ENCODE data around the gene PAQR8.

PAQR8 gene

DNA sequence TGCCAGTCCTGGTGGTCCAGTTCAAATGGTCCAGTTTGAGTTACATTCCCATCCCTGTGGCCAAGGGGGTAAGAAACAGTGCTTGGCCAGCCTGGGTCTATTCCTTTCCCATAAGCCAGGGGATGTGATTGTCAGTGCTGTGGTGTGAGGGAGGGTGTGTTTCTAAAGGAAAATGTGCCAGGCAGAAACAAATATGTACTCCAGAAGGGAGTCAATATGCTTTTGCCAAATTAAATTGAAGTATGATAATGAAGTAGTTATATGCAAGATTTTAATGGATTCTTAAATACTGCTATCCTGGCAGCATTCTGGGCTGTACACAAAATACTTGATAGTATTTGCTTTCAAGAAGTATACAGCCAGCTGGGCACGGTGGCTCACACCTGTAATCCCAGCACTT, 16.6 kb upstream of the PAQR8 start:
- DNase-seq, result no peak

DNA sequence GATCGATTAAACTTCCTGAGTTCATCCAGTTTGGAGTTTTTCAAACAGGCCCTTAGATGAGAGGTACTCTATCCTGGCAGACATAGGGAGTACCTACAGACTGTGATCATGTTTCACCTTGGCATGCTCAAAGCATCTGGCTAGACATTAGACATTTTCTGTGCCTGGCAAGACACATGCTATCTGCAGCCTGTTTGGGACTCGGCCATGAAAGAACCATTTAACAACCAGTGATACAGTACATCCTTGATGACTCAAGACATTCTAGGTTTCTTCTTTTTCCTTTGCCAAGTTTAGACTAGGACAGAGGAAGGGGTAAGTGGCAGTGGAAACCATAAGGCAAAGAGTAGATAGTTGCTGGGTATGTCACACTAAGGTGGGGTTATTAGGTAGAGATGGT, 15.4 kb upstream of the PAQR8 start:
- no peak for DNase-seq

DNA sequence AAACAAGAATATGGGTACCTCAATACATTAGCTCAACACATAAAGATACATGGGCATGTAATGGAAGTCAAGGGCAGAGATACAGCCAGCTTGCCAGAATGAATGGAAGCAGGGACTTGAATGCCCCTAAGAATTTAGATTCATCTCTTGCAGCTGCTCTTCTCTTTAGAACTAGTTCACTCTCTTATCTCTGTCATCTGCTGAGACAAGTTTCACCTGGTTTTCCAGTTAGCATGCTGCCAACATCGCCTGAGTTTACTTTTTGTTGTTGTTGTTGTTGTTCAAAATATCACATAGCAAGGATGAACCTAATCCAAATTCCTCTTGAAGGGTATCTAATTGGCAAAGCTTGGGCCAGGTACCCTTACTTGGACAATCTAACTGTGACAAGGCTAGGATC, 14.1 kb upstream of the PAQR8 start:
- no peak for DNase-seq

DNA sequence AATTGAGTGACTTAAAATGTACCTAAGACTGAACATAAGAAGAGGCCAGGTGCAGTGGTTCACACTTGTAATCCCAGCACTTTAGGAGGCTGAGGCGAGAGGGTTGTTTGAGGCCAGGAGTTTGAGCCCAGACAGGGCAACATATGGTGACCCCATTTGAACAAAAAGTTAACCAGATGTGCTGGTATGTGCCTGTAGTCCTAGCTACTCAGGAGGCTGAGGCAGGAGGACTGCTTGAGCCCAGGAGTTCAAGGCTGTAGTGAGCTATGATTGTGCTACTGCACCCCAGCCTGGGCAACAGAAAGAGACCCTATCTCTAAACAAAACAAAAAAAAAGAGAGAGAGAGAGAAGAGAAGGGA, 10.1 kb upstream of the PAQR8 start:
- DNase-seq, result no peak

DNA sequence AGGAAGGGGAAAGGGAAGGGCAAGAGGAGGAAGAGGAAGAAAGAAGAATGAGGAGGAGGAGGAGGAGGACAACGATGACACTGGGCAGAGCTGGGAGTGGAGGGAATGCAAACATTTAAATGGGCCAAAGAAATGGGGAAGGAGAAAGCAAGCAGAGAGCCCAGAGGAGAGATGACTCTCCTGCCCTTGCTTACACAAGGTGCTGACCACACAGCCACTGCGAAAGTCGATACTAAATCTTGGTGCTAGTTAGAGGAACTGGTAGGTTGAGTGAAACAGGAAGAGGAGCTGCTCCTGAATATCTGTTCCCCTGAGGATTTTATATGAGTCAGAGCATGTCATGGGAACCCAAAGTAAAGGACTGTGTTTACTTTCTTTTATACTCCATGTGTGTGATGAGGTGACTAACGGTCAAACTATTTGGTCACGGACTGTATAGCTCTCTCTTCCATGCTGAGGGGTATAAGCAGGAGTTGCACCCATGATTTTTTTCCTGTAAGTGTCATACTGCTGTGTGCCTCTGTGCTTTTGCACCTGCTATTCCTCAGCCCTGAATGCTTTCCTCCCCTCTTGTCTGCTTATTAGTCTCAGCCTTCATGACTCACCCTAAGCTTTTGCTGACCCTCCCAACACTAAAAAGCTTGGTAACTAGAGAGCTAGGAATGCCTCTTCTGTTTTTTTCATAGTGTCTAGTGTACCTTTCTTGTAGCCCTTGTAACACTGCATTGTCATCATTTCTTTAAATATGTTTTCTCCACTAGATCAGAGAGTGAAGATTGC, 9.5 kb upstream of the PAQR8 start:
- DNase-seq, result no peak

DNA sequence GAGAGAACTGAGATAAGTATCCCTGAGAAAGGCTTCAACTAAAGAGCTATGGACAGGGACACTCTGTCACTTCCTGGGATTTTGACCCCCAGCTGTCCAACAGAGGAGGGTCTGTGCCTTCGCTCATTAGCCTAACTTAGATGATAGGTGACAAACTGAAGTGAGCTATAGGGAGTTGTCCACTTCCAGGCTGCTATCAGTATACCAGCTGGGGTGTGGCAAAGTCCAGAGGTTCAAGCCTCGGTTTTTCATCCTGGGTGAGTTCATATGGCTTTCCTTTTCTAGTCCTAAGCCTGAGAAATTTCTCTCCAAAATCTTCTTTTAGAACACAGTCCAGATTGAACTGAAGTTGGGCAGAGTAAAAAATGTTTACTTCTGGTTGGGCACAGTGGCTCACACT, 5.9 kb upstream of the PAQR8 start:
- no peak for DNase-seq

DNA sequence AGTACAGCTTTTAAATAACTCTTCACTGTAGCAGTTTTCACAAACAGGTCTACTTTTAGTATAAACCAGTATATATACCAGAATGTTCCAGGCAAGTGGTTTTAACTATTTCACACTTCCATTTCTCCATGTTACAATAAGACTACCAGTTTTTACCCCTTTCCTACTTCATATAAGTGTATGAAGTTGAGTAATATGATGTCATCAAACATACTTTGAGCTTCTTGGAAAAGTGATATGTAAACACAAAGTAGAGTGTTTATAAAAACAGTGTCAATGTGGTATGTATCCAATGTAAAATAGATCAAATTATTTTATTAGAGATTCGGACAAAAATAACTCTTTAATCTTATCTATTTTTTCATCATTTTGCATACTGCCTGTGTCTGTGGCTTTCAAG, 2.5 kb upstream of the PAQR8 start:
- DNase-seq, result no peak

DNA sequence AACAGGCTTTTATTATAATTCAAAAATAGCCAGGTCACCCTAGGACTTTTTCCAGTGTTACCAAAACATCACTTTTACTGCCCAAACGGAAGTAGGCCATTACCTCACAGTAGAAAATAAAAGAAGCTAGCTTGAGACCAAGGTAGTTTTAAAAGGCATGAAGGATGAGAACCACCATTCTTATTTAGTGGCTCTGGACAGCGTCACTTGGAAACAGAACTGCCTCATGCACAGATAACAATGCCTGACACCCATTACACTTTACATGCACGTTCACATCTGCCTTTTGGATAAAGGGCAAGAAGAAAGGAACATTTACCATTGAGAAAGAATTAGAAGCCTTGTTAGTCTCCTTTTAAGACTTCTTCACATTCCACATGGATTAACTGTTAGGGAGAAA, 1.9 kb upstream of the PAQR8 start:
- DNase-seq, result no peak

DNA sequence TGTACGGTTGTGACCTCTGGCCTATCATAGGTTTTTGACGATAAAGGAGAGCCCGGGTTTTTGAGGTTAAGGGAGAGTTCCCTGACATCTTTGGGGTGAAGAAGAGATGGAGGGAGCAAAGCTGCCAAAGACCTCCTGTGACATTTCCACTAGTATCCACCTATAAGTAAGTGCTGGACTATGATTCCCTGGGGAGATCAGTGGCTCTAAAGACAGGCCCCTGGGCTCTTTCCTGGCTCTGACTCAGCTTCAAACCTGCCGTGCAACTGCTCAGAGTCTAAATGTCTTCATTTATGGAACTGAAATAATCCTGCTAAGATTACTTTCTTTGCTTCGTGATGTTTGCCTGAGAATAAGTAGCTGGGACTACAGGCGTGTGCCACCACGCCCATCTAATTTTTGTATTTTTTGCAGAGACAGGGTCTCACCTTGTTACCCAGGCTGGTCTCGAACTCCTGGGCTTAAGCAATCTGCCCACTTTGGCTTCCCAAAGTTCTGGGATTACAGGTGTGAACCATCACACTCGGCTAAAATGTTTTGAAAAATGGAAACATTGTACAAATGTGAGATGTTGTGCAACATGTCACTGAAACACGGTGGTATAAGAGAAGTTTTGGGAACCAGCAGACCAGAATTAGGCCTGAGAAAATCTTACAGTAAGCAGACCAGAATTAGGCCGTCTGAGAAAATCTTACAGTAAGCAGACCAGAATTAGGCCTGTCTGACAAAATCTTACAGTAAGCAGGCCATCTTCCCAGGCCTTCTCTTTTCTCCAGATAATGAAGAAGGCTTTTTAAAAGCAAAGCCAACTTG, 1.1 kb upstream of the PAQR8 start:
- DNase-seq, result no peak

DNA sequence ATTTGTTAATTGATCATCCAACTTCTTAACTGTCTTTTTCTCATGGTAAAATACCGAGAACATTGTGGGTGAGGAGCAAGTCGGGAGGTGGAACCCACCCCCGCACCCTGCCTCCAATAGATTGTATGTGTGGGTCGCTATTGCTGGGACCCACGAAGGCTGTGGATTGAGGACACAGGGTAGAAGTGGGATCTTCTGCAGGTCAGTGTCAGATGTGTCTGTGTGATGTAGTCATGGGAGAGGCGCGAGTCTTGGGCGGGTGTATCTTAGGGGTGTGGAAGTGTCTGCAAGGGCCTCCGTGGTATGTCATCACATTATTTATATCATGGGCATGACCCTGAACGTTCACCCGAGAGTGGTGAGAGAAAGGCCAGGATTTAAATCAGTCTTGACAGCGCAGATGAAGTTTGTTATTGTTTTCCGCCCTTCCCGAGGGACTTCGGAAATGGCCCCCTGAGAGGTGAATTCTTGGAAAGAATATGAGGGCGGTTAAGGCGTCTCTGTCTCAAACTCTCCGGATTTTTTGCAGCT, 472 bp upstream of the PAQR8 start:
- DNase-seq, result no peak

DNA sequence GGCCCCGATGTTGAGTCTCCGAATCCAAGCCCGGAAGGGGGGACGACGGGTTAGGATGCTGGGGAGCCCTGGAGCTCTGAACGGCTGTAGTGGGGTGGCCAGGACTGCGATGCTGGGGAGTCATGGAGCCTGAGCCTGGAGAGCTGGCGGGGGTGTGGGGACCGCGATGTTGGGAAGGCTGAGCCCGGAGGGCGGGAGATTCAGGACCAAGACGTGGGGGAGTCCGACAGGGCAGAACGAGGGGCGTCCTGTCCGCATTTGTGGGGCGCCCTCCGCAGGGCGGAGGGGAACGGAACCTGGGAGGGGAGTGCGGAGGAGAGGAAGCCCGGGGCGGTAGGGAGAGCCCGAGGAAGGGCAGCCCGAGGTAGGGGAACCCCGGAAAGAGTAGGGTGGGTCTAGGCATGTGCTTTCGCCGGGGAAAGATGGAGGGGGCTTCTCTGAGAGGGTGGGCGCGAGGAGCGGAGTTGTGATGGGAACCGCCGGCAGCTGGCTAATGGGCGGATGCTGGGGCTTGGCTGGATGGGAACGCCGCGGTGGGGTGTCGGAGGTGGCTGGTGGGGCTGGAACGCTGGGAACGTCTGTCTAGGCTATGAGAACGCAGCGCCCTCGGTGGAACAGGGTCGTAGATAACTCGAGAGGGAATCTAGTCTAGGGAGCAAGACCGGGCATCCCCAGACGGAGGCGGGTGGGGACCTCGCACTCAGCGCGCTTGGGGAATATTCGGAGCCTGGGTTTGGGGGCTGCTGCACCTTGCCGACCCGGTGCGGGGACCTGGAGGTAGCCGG, 684 bp downstream of the PAQR8 start:
- no peak for DNase-seq

DNA sequence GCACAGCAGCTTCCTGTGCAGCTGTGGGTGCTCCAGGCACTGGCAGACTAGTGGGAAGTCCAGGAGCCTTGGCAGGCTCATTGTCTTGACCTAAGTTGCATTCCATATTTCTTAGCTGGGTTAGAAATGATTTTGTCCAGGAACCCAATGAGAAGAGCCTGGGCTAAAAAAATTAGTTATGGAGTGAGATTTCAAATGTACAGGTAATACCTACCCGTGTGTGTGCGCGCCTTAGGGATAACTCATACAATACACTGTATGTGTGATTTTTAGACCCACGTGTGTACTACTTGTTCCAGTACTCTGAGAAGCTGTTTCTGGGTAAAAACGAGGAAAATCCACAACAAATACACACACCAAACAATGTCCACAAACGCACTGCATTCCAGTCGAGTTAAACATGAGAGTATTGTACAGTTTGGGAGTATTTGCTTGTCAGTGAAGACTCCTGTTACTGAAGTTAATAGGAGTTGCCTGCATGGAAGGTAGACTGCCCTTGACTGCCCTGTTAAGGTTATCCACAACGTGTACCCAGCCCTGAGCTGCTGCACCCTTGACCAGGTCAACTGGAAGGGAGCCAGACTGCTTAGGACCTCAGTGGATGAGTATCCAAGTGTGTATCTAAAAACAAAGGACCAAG, 1.4 kb downstream of the PAQR8 start:
- no peak for DNase-seq

DNA sequence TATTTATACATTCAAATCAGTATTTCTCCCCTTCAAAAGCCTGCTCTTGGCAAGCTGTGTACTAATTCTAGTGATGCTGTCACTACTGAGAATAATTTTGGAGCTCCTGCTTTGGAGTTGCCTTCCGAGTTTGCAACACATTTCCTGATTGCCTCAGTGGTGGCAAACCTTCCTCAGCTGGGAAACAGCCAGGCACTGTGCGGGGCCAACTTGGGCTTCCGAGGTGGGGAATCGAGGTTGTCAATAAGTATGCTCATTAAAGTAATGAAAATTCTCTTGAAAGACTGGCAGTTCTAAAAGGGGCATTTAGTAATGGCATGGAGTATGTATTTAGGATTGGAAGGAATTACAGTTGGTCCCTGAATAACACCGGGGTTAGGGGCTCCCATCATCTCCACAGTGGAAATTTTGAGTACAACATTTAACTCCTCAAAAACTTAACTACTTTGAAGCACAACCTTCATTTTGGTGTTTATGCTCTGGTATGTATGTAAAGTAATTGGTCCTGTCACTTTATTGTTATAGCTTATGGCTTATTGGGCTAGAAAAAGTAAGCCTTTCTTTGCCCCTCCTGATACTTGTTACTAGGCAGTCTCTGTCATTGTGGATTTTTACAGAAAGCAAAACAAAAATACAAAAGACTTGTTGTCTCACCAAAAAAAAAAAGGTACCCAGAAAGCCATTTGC, 2.7 kb downstream of the PAQR8 start:
- no peak for DNase-seq

DNA sequence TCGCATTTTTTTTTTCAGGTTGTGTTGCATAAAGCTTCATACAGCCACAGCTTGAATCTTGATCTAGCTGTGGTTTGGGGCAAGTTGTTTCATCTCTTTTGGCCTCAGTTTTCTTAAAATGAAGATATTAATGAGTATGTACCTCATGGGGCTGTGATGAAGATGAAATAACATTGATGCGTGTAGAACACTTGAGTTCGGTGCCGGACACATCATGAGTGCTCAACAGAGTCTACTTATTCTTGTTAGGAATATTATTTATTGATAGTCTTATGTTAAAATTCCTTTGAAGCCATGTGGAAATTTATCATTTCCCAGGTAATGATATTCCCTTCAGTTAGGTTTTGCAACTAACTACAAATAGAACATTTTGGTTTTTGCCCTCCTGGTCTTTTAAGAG, 3.4 kb downstream of the PAQR8 start:
- no peak for DNase-seq

DNA sequence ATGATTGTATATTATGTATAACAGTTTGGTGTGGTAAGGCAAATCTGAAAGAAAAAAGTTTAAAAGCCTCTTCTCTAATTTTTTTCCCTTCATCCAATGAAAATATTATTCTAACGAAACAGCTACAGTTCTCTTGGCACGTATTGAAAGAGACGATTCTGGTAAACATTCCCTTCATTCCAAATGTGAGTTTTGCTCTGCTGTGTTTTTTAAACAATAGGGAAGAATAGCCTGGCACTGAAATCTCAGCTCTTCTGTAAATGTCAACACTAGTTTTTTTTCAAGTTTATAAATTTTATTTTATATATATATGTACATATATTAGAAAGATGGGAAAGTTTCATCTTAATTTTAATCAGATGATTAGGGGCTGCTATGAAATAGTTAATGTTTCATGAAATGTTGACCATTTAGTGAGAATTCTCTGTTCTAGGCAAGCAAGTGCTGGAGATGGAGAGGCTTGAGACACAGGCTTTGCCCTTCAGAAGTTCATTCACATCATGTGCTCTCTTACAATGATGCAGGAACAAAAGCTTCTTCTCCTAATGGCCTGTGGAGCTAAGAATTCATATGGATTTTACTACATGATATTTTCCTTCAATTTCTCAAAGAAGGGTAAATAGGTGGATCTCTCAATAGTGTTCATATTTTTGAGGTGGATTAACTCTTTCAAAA, 4.1 kb downstream of the PAQR8 start:
- DNase-seq, result no peak

DNA sequence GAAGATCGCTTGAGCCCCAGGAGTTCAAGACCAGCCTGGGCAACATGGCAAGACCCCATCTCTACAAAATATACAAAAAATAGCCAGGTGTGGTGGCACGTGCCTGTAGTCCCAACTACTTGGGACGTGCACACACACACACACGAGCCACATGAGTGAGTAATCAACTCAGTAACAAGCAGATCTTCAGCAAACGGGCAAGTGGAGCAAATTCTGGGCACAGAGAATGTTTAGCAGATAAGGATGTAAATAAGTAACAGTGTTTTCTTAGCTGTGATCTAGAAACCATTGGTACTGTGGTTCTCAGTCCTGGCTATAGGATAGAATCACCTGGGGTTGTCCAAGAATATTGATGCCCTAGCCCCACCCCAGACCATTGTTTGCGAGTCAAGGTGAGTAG, 6.1 kb downstream of the PAQR8 start:
- DNase-seq, result no peak

DNA sequence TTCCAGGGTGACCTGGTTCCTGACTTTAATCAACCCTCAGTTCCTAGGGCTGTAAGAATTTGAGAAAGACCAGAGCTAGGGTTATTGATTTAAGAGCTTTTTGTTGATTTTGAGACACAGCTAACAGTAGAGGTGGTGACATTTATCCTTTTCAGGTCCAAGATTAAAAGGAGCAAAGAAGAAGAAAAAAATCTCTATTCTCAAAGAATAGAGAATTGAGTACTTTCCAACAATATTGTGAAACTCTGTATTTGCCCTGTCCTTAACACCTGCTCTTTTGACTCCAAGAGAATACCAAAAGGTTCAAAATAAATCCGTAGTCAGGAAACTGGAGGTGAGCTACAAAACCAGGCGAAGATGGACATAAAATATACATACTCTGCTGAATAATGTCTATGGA, 7.3 kb downstream of the PAQR8 start:
- DNase-seq, result no peak

DNA sequence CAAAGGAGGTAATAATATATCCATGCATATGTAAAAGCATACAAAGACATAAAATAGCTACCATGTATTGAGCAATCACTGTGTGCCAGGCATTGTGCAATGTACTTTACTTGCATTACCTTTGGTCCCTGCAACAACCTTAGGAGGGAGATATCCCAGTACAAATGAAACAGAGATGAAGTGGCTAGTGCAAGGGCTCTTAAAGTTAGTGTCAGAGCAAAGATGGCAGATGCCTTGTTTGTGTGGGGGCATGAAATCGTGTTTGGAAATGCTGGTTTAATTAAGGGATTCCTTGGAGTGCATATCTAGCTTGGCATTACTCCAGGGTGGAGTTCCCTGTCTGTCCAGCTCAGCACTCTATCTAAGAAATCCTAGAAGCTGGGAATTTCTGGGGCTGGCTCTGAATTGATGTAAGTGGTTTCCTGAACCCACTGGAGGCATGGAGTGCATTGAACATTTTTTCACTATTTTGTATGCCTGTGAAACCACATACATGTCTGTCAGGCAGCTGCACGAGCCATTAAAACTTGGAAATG, 9.8 kb downstream of the PAQR8 start:
- no peak for DNase-seq

DNA sequence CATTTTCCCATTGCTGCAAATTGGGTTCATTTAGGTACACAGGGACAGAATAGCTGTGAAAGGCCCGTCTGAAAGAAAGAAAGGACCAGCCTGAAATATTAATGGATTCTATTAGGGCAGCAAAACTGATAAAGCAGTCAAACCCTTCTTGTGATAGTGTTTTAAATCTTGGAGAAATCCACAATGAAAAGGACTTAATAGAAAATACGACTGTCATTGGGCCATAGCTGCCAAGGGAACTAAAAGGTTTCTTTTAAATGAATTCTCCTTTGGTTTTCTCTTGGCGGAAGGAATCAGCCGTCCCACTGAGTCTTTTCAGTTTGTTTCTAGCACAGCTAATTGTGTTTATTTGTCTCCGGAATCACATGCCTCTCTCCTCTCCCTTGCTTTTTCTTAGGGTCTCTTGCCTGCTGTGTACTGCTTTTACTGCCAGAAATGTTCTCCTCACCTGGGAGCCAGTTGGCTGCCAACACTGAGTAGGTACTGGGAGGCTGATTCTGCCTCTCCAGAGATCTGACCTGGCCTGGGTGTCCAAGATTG, 11.3 kb downstream of the PAQR8 start:
- DNase-seq, result no peak

DNA sequence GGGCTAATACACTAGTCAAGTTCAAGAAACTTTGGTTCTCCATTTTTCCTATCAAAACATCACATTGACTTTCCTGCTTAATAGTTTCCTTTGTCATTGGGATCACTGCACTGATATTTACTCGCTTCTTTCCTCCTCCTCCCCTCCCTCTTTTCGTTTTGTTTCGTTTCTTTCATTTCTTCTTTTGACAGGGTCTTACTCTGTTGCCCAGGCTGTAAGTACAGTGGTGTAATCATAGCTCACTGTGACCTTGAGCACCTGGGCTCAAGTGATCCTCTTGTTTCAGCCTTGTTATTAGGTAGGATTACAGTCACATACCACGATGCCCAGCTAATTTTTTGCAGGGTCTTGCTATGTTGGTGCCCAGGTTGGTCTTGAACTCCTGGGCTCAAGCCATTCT, 12.3 kb downstream of the PAQR8 start:
- no peak for DNase-seq
